Hepatocyte (in vitro differentiated cells): Measurements from ENCODE around the gene LDB3. TPM values are rescaled to one million over a fixed set of nuclear protein-coding genes. Genes with fewer than 3 reads are reported as not detected.

ENCODE experiments used
- DNase-seq: peaks from one replicate; pipeline ENCODE4 v3.0.0-alpha.2; 2016; ENCODE audit warnings: low spot score
- H2AFZ ChIP-seq: fragments of 200-600 bp; sonication (generic); 2 replicates; pipeline ENCODE4 v1.6.0; 2016; ENCODE audit warnings: antibody characterized with exemption, mild to moderate bottlenecking
- H3K27ac ChIP-seq: fragments of 200-600 bp; sonication (generic); 2 replicates; pipeline ENCODE4 v1.5.1; 2016; ENCODE audit warnings: mild to moderate bottlenecking
- H3K27me3 ChIP-seq: fragments of 200-600 bp; sonication (generic); 2 replicates; pipeline ENCODE4 v1.6.1; 2016
- H3K36me3 ChIP-seq: fragments of 200-600 bp; sonication (generic); replicated peaks from 2 replicates; pipeline ENCODE4 v1.5.1; 2016; ENCODE audit warnings: low read depth; ENCODE audit not compliant: insufficient read depth
- H3K4me1 ChIP-seq: fragments of 200-600 bp; sonication (generic); 2 replicates; pipeline ENCODE4 v1.5.1; 2016; ENCODE audit warnings: mild to moderate bottlenecking, moderate library complexity; ENCODE audit not compliant: insufficient read depth
- H3K4me2 ChIP-seq: fragments of 200-600 bp; sonication (generic); 2 replicates; pipeline ENCODE4 v1.6.0; 2016
- H3K4me3 ChIP-seq: fragments of 200-600 bp; sonication (generic); 2 replicates; pipeline ENCODE4 v1.5.1; 2016; ENCODE audit warnings: mild to moderate bottlenecking
- H3K79me2 ChIP-seq: fragments of 200-600 bp; sonication (generic); 2 replicates; pipeline ENCODE4 v1.6.0; 2017; ENCODE audit warnings: mild to moderate bottlenecking
- H3K9me2 ChIP-seq: fragments of 200-600 bp; sonication (generic); replicated peaks from 2 replicates; pipeline ENCODE4 v1.6.0; 2017; ENCODE audit warnings: mild to moderate bottlenecking; ENCODE audit not compliant: insufficient read depth
- H3K9me3 ChIP-seq: fragments of 200-600 bp; sonication (generic); 2 replicates; pipeline ENCODE4 v1.5.1; 2016; ENCODE audit warnings: low read depth, mild to moderate bottlenecking
- H4K20me1 ChIP-seq: fragments of 200-600 bp; sonication (generic); 2 replicates; pipeline ENCODE4 v1.6.0; 2016; ENCODE audit warnings: mild to moderate bottlenecking; ENCODE audit not compliant: insufficient read depth, poor library complexity, severe bottlenecking
- CTCF ChIP-seq: fragments of 200-600 bp; sonication (generic); IDR thresholded peaks from 2 replicates; pipeline ENCODE4 v1.5.1; 2016; ENCODE audit warnings: antibody characterized with exemption, mild to moderate bottlenecking; ENCODE audit not compliant: poor library complexity
- EZH2 ChIP-seq: fragments of 200-600 bp; sonication (generic); IDR thresholded peaks from 2 replicates; pipeline ENCODE4 v1.6.1; 2016; ENCODE audit warnings: antibody characterized with exemption, mild to moderate bottlenecking, borderline replicate concordance
- EZH2phosphoT487 ChIP-seq: fragments of 200-600 bp; sonication (generic); IDR thresholded peaks from one replicate; pipeline ENCODE4 v1.6.1; 2018; ENCODE audit warnings: antibody characterized with exemption, mild to moderate bottlenecking, low read depth, moderate library complexity; ENCODE audit not compliant: unreplicated experiment, severe bottlenecking
- WGBS: methylation state at CpG from one replicate; pipeline ENCODE4 v1.1.6; 2016; ENCODE audit warnings: low lambda C conversion rate; ENCODE audit errors: missing lambda C conversion rate; 5-methylcytosine and 5-hydroxymethylcytosine counted together
- polyA plus RNA-seq: library from polyadenylated mRNA; unstranded; fragments of >200 nt; fragmentation: Nextera tagmentation; extraction: Ambion mirVana; gene quantifications from 2 replicates; pipeline ENCODE4 v1.2.1, GENCODE V29; 2016
- total RNA-seq: library from RNA; depleted of rRNA; stranded (reverse); fragments of >200 nt; gene quantifications from 2 replicates; pipeline ENCODE4 v1.2.3, GENCODE V29; 2014

The LDB3 gene
- total and polyA plus RNA-seq, 2 experiments from 2014 or later, result 0.31 TPM; not detected in 1

GRCh38 chr10:86670290-86670811, 2.0 kb downstream of the LDB3 start:
- H3K27ac ChIP-seq, result no peak overlapping the region
- DNase-seq, result no peak
- H3K36me3 ChIP-seq, result no peaks in the 10 kb centered on the region
- H4K20me1 ChIP-seq, result no peaks in the 10 kb centered on the region
- TF ChIP-seq EZH2phosphoT487 (no peak), CTCF (no peak), EZH2 (no peak)
- no peaks in the 10 kb centered on the region for H3K79me2 ChIP-seq
- H2AFZ ChIP-seq, result no peak overlapping the region
- no peak overlapping the region for H3K4me2 ChIP-seq
- H3K9me3 ChIP-seq, result no peaks in the 10 kb centered on the region
- no peak overlapping the region for H3K4me3 ChIP-seq
- H3K9me2 ChIP-seq, result no peaks in the 10 kb centered on the region
- no peaks in the 10 kb centered on the region for H3K27me3 ChIP-seq
- H3K4me1 ChIP-seq, result peaks cover 25% of the 10 kb centered on the region
- WGBS, result 85% methylated on average over 8 of the region's 8 CpGs

- TF ChIP-seq EZH2, result no peak
- no peak for TF ChIP-seq CTCF
- no peak for TF ChIP-seq EZH2phosphoT487
- no peak for DNase-seq
- Histone ChIP-seq H3K27me3 (no peaks in the 10 kb centered on the region), H3K4me1 (peaks cover 25% of the 10 kb centered on the region), H3K36me3 (no peaks in the 10 kb centered on the region), H4K20me1 (no peaks in the 10 kb centered on the region), H3K4me3 (no peak overlapping the region), H3K27ac (no peak overlapping the region), H3K9me3 (no peaks in the 10 kb centered on the region), H3K9me2 (no peaks in the 10 kb centered on the region), H2AFZ (no peak overlapping the region), H3K4me2 (no peak overlapping the region), H3K79me2 (no peaks in the 10 kb centered on the region)
- 96% methylated on average over 8 of the region's 8 CpGs for WGBS
These were observed 2.6 kb downstream of the LDB3 start for GRCh38 chr10:86670876-86671275.

GRCh38 chr10:86671419-86671818, 3.1 kb downstream of the LDB3 start:
- H3K79me2 ChIP-seq, result no peaks in the 10 kb centered on the region
- H3K9me2 ChIP-seq, result no peaks in the 10 kb centered on the region
- no peak overlapping the region for H2AFZ ChIP-seq
- peaks cover 25% of the 10 kb centered on the region for H3K4me1 ChIP-seq
- no peaks in the 10 kb centered on the region for H3K9me3 ChIP-seq
- H3K36me3 ChIP-seq, result no peaks in the 10 kb centered on the region
- WGBS, result 85% methylated on average over 3 of the region's 3 CpGs
- H3K27ac ChIP-seq, result no peak overlapping the region
- DNase-seq, result no peak
- TF ChIP-seq EZH2, result no peak
- TF ChIP-seq CTCF, result no peak
- no peak for TF ChIP-seq EZH2phosphoT487
- no peaks in the 10 kb centered on the region for H4K20me1 ChIP-seq
- H3K4me3 ChIP-seq, result no peak overlapping the region
- no peaks in the 10 kb centered on the region for H3K27me3 ChIP-seq
- H3K4me2 ChIP-seq, result no peak overlapping the region
